NOMO-1 treated with dmso at 0.1 percent for 144 hours (cell line): ENCODE results near the gene MARVELD3.

Experiments used
- DNase-seq: peaks from one replicate; lab custom pipeline; 2025; ENCODE audit not compliant: unreplicated experiment; lab: John Stamatoyannopoulos, UW

The MARVELD3 gene

DNA sequence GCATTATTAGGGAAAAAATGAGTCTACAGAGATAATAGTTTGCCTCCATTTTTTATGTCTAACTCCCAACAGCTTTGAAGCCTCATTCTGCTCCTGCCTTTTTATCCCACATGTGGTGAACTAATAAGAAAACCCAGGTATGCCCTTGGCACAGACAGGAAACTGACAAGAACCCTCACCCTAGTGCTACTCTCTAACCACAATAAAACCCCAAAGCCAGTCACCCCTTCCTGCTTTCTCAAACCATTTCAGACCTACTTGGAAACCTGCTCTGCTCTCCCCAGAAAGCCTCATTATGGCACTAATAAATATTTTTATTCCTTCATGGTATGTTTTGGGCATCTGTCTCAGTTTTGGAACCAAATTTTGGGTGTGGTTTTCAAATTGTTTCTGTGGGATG lies 3.9 kb upstream of the MARVELD3 start:
- no peak for DNase-seq

DNA sequence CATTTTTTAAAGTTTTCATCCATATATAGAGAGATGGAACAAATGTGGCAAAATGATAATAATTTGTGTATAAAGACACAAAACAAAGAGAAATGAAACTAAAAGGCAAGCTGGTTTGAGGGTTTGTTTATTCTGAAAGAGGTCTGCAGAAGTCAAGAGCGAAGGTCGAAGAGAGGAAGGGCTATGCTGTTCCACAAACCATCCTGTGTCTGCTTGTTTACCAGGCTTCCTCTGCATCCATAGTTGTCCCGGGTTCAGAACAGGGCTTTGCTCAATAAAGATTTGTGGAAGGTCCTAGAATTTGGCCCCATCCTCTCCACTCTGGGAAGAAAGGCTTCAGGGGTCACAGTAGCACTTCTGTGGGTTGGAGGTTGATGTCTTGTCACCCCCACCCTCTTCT lies 2.4 kb upstream of the MARVELD3 start:
- no peak for DNase-seq

DNA sequence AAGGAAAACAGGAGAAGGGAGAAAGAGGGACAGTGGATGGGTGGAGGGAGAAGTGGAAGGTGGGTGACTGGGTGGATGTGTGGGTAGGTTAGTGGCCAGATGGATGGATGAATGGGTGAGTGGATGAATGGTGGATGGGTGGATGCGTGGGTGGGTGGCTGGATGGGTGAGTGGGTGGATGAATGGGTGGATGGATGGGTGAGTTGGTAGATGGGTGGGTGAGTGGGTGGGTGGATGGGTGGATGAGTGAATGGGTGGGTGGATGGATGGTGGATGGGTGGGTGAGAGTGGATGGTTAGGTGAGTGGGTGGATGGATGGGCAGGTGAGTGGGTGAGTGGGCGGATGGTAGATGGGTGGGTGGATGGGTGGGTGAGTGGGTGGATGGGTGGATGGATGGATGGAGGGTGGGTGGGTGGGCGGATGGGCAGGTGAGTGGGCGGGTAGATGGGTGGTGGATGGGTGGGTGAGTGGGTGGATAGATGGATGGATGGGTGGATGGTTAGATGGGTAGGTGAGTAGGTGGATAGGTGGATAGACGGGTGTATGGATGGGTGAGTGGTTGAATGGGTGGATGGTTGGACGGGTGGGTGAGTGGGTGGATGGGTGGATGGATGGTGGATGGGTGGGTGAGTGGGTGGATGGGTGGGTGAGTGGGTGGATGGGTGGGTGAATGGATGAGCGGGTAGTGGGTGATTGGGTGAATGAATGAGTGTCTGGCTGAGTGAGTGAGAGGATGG lies 702 bp upstream of the MARVELD3 start:
- no peak for DNase-seq

DNA sequence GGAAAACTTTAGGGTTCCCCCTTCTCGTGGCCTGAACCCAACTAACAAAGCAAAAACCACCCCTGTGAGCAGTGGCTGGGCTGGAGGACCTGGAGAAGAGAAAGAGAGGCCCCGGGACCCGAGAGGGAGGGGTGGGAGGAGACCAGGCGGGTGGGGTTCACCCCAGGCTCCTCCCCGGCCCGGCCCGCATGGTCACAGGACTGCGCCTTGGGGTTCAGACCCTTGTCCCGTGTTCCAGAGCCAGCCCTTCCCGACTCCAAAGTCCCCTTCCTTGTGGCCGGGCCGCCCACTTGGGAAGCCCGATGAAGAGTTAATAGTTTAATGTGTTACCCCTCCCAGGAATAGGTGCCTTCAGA lies 852 bp downstream of the MARVELD3 start:
- no peak for DNase-seq

DNA sequence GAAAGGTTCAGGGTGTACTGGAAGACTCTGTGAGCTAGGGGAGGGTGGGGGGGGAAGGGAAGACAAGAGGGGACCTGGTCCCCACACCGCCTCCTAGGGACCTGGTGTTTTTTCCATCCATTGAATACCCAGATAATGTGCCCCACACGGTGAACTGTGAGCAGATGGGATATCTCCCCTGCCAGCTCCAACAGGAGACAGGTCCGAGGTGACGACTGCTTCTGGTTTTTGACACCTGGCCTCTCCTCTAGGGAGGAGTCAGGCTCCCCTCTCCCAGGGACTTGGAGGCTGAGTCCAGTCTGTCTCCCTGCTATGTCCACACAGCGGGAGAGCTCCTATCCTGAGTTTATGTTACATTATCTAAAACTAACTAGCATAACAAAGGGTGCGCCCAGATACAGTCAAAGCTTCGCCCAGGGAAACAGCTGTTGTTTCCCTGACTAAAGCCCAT lies 1.8 kb downstream of the MARVELD3 start:
- no peak for DNase-seq

DNA sequence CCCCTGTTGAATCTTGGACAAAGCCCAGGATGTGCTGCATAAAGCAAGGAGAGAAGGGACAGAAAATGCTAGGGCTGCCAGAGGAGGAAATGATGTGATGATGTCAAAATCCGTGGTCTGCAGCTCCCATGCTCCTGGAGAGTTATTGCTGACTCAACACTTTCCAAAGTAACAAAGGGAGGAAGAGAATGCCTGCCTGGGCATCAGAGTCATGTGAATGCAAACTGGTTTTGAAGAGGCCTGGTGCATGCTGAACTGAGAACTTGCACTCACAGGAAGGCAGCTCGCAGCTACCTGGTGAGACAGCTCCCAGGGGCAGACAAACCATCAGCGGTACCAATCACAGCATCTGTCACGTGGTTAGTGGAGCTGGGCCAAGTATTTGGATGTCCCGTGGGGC lies 2.8 kb downstream of the MARVELD3 start:
- no peak for DNase-seq

DNA sequence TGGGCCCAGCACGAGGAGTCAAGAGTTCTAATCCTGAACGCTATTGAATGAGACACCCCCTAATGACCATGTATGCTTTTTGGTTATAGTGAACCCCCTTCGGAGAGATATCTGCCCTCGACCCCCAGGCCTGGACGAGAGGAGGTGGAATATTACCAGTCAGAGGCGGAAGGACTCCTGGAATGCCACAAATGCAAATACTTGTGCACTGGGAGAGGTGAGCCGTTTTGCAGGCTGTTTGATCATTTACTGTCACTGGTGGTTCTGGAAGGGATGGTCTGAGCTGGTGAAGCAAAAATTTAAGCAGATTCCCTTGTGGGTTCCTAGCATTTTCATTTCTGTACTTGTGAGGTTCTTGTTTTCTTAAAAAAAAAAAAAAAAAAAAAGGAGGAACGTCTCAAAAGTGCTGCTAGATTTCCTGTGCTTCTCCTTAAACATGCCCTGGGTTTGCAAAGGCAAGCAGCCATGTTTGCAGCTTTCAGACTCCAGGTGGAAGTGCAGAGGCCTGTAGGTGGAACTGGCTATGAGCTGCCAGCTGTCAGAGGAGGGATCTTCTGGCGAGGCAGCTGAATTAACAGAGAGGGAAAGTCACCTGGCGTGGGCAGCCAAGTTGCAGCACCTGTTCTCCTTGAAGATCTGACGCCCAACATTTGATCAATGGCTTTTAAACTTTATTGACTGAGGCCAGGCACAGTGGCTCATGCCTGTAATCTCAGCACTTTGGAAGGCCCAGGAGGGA lies 3.5 kb downstream of the MARVELD3 start:
- no peak for DNase-seq

DNA sequence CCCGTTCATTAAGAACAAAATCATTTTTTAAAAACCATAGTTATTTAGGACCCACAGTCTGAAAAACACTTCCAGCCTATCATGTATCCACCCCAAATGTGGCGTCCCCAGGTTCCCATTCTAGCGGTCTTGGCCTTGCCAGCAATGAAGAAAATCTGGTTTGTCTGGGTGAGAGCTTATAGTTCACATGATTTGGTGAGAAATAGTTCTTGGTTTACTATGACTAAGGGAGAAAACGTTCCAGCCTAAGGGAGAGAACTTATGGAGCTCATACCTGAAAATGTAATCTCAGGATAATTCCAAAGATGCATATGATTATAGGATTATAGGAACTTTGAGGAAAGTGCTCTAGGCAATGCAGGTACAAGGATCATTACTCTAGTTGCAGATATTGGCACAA lies 4.8 kb downstream of the MARVELD3 start:
- no peak for DNase-seq

DNA sequence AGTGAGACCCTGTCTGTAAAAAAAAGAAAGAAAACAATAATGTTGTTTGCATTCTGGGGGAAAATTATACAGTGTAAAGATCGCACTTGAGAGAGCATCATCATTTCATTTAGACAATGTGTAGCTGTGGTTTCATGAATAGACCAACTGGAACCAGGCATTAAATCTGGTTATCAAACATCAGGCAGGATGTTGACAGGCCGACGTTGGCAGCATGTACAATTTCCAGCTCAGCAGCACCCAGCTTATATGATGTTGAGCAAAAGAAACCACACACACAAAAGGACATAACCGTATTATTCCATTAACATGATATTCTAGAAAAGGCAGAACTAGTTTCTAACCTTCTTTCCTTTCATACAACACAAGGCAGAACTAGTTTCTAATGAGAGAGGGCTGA lies 5.8 kb downstream of the MARVELD3 start:
- DNase-seq: no peak

DNA sequence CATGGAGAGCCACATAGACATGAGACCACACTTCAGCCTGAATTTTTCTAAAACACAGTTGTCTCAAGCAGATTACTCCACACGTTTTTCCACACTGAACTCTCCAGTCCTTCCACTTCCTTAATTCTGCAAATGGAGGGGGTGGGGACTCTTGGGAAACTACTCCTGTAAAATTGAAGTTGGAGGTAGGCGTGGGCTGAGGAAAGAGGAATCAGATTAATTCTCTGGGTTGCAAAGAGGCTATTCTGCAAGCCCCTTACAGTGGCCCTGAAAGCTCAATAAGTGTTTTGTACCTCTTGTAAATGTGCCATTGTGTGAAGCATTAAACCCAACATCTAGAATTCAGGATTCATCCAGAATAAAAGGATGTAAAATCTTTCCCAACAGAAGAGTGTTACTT lies 9.6 kb downstream of the MARVELD3 start:
- DNase-seq: no peak

DNA sequence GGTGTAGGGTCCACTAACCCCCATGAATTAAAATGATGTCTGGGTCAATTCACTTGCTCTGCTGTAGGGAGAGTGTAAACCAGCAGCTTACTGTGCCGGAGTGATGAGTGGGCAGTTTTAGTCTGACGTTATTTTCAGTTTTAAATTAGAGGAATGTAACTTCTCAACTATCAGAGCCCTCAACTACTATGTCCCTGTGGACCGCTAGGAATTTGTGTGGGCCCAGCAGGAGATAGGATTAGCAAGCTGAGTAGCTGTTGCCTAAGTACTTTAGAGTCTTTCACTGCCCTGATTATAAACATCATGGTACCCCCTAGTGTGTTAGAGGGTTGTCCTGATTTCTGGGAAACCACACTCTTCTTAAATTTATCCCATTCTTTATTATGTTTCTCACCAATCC lies 11.4 kb downstream of the MARVELD3 start:
- DNase-seq: no peak

DNA sequence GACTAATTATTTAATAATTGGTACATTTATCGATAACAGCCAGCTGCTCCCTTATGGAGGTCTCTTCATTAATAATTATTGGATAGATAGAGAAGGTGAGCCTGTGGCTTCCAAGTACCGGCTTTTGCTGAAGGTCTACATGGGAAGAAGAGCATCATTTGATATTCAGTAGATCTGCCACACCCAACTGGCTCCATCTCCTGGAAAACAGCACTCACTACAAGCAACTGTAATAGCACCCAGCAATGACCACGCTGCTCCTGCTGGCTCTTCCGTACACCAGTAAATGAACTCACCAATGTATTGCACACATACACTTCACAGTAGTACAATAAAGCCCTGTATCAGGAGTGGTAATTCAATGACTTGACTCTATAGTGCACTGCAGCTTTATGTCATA lies 19.5 kb downstream of the MARVELD3 start:
- DNase-seq: peak; percentile 17

DNA sequence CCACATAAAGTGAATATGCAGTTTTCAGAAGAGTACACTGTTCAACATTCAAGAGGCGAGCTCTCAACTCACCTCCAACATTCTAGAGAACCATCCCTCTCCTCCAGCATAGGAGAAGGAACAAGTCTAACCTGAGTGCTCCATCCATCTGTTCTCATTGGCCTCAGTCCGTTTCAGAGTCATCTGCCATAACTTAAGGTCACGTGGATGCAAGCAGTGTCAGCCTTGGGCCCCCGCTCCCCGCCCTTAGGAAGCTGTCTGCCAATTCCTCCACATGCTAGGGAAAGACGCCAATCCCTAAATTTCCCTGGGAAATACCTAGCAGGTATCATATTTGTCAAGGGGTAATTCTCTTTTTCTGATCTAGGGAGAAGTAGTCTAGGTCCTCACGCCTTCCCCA lies 21.4 kb downstream of the MARVELD3 start:
- DNase-seq: no peak

DNA sequence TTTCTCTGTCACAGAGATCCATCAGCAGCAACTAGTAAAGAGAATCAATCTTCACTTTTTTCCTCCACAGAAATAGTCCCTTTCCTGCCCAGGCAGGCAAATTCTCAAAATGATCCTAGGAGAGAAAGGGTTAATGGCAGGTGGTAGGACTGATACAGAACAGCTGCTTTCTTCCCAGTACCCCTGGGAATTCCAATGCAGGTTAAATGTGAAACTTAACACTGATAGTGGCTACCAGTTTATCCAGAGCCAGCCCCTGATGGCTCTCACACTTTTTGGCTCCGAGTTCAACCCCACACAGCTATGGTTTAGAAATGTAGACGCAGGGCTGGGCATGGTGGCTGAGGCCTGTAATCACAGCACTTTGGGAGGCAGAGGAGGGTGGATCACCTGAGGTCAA lies 22.2 kb downstream of the MARVELD3 start:
- no peak for DNase-seq

DNA sequence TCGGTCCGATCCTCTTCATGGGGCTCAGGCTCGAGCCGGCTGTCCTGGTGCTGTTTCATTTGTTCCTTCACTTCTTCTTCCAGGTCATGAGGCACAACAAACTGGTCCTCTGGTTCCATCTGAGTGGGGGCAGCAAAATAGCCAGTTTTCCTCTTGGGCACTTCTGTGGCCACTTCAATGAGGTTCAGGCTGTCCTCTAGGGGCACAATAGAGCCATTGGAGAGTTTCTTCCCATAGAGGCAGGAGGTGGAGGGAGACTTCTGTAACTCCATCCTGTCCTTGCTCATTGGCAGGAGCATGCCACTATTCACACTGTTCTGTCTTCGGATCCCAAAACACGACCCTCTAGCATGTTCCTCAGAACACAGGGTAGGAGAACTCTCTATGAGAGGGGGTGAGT lies 22.9 kb downstream of the MARVELD3 start:
- no peak for DNase-seq

DNA sequence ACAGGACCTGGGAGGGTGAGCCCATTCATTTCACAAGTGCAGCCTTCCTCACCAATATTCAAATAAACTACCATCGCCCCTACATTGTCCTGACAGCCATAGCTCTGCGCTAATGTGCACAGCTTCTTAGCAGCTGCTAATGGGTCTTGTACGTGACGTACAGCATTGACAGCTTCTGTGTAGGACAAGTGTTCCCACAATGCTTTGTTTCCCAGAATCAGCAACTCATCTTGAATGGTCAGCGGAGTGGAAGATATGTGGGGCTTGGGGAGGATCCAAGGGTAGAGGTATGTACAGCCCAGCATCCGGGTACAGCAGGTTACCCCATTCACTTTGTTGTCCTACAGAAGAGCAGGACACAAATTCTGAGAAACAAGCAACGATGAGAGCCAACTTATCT lies 23.7 kb downstream of the MARVELD3 start:
- no peak for DNase-seq

DNA sequence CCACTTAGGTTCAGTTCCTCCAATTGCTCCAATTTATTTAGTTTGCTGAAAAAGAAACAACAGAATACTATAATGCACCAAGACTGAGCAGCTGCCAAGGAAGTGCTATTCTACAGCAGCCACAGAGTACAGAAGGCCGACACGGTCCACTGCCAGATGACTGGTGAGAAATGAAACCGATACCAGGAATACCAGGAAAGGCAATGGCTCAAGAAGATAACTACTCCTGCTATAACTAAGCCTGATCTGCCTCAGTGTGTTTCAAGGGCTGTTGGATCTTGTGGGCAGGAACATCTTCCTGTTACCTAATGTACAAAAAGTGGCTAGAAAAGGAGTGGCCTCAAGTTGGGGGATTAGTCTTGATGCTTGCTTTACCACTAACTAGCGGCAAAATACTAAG lies 32.8 kb downstream of the MARVELD3 start:
- no peak for DNase-seq

DNA sequence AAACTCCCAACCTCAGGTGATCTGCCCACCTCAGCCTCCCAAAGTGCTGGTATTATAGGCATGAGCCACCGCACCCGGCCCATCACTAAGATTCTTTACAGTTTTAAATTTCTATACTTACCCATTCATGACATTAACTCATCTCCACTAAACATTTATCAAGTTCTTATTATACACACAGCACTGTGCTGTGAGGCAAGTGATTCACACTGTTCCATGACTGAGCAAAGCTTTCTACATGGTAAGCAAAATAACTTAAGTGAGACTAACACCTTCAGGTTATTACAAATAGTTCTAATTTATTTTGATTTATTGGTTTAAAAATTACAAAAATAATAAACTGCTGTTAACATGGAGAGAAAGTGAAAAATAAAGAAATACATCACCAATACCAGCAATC lies 33.5 kb downstream of the MARVELD3 start:
- DNase-seq: no peak

DNA sequence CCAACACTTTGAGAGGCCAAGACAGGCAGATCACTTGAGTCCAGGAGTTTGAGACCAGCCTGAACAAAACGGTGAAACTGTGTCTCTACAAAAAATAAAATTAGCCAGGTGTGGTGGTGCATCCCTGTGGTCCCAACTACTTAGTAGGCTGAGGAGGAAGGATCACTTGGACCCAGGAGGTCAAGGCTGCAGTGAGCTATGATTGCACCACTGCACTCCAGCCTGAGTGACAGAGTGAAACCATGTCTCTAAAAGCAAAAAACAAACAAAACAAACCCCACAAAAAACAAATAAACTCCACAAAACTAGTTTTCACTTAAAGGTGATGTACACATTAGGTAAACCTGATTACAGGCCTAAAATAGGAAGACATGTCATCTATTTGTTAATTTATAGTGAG lies 40.3 kb downstream of the MARVELD3 start:
- no peak for DNase-seq

DNA sequence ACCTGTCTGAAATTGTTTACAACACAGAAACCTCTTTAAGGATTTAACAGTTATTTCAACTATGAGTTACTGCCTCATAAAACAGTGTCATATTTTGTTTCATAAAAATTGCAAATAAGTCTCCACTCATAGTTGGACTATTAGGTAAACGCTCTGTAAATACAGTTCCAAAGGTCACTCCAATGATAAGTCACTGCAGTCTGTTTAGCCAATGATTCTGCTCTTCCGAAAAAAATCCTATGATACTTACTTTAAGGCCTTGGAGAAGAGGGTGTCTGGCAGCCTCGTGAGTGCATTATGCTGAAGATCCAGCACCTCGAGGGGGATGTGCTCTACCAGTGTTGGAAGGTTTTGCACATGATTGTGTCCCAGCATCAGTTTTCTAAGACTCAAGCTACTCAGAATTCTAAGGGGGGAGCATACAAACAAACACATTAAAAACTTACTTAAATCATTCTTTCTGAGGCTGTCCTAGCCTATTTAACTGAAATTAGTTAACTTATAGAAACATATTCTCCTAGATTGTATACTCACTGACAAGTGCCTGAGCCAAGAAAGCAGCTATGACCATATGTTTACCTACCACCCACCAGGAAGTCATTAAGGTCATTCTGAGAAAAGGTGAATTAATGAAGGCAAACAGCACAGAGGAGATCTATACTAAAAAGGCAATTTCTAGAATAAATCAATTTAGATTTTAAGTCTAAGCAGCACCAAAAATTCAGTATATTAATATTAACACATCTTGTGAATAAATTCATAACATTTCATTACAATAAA lies 41.1 kb downstream of the MARVELD3 start:
- DNase-seq: no peak

DNA sequence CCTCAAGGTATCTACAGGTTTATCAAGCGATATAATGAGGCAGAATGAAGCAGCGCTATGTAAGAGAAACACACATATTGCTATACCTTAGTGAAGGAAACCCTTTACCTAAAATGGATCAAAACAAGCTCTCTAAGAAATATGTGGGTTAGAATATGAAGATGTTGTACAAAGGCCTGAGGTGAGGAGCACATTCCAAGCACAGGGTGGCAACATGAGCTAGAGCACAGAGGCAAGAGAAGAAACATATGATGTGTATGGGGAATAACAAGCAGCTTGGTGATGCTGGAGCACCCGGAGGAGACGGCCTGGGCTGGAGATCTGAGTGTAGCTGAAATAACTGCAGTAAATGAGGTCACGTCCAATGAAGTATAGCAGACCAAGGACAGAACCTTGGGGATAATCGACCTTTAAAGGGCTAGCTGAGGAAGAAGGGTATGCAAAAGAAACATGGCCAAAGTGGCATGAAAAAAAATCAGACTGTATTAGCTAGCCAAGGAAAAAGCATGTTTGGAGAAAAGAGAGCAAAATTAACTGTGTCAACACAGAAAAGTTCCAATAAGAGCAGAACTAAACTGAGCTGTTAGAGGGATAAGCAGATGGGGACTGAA lies 44.0 kb downstream of the MARVELD3 start:
- DNase-seq: no peak

DNA sequence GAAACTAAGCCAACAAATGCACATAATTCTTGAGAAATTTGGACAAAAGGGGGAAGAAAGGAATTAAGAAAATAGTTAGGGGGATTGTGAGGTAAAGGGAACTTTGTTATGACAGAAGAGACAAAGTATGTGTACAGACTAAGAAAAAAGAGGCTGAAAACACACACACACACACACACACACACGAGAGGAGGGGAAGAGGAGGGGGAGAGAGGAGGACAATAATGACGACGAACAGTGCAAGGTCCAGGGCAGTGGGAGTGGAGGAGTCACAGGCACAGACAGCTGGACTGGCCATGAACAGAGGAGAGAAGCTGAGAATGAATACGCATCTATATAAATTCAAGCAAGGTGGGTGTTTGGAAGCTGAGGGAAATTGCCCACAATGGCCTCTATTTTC lies 44.6 kb downstream of the MARVELD3 start:
- DNase-seq: no peak
